ENCODE results near the gene MAT2B.

MAT2B gene

GRCh38 chr5:163551156-163551555 is 45.7 kb downstream of the MAT2B start:
- DNase-seq (ENCODE audit: low spot score) = no peak

GRCh38 chr5:163552536-163552935 is 47.1 kb downstream of the MAT2B start:
- DNase-seq (ENCODE audit: low spot score) = no peak

GRCh38 chr5:163561339-163561738 is 55.9 kb downstream of the MAT2B start:
- DNase-seq (ENCODE audit: low spot score) = no peak

- DNase-seq (ENCODE audit: low spot score) = no peak
These were observed 56.7 kb downstream of the MAT2B start for GRCh38 chr5:163562071-163562470.

- no peak for DNase-seq (ENCODE audit: low spot score)
These were observed 57.7 kb downstream of the MAT2B start for GRCh38 chr5:163563112-163563511.

GRCh38 chr5:163563880-163564279 is 58.5 kb downstream of the MAT2B start:
- DNase-seq (ENCODE audit: low spot score) = no peak

- DNase-seq (ENCODE audit: low spot score) = peak; percentile 80
These were observed 59.0 kb downstream of the MAT2B start for GRCh38 chr5:163564321-163564938.

- DNase-seq (ENCODE audit: low spot score) = no peak
These were observed 60.1 kb downstream of the MAT2B start for GRCh38 chr5:163565492-163565891.

GRCh38 chr5:163565931-163566608 is 60.7 kb downstream of the MAT2B start:
- peak; percentile 58 for DNase-seq (ENCODE audit: low spot score)

- DNase-seq (ENCODE audit: low spot score) = no peak
These were observed 61.3 kb downstream of the MAT2B start for GRCh38 chr5:163566678-163567077.

GRCh38 chr5:163567811-163568210 is 62.4 kb downstream of the MAT2B start:
- DNase-seq (ENCODE audit: low spot score) = no peak

Measured in Ammon's horn (tissue), 1 donor.